ENCODE data around the gene CNP.
A peak's percentile ranks its signal among the peaks of the same experiment; 100 is the strongest.

Gene CNP

DNA sequence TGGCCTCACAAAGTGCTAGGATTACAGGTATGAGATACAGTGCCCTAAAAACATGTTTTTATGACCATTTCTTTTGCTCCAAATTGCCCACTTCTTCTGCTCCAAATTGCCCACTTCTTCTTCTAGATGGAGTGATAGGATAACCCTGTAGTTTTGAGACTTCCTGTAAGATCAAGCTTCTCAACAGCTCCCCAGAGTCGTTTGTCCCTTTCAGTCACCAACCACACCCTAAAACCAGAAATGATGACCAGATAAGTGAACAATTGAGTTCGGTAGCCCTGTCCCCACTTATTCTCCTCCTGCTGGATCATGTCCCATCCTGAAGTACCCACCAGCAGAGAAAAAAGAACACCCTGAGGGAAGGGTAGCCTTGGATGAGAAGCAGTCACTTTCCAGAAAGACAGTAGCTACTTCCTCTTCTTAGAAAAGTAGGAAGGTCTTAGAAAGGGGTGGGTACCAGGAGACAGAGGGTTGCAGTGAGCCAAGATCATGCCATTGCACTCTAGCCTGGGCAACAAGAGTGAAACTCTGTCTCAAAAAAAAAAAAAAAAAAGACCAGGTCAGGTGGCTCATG lies 33.7 kb upstream of the CNP start:
- H3K9me3 ChIP-seq, result no peaks in the 10 kb centered on the region
- no peak overlapping the region for H3K4me3 ChIP-seq (ENCODE audit: low read depth in 1 of 2, low read length in 1 of 2)
- no peaks in the 10 kb centered on the region for H3K36me3 ChIP-seq
- TF ChIP-seq, protein P1, sequence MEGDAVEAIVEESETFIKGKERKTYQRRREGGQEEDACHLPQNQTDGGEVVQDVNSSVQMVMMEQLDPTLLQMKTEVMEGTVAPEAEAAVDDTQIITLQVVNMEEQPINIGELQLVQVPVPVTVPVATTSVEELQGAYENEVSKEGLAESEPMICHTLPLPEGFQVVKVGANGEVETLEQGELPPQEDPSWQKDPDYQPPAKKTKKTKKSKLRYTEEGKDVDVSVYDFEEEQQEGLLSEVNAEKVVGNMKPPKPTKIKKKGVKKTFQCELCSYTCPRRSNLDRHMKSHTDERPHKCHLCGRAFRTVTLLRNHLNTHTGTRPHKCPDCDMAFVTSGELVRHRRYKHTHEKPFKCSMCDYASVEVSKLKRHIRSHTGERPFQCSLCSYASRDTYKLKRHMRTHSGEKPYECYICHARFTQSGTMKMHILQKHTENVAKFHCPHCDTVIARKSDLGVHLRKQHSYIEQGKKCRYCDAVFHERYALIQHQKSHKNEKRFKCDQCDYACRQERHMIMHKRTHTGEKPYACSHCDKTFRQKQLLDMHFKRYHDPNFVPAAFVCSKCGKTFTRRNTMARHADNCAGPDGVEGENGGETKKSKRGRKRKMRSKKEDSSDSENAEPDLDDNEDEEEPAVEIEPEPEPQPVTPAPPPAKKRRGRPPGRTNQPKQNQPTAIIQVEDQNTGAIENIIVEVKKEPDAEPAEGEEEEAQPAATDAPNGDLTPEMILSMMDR (IDR thresholded peaks at IDR 0.05), result no peak
- H3K27me3 ChIP-seq, result no peaks in the 10 kb centered on the region
- peaks cover 28 to 37% of the 10 kb centered on the region in 2 experiments for H3K4me1 ChIP-seq (ENCODE audit: control insufficient read depth in 1 of 2, insufficient read depth in 1 of 2, low read depth in 1 of 2, low read length in 1 of 2)
- peak overlapping the region; percentile 74 for H3K27ac ChIP-seq

DNA sequence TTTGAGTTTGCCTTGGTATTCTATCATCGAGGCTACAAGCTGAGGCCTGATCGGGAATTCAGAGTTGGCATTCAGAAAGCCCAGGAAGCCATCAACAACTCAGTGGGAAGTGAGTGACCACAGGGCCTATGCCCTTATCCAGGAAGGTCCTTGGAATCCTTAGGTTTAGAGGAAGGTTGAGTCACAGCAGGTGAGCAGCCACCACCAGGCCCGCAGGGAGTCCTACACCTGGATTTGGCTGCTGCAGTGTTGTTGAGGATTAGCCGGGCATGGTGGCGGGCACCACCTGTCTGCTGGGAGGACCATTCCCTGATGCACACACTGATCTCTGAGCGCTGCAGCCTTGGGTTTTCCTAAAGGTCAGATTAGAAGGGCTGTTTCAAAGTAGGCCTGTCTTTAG lies 31.0 kb upstream of the CNP start:
- H3K36me3 ChIP-seq, result no peaks in the 10 kb centered on the region

DNA sequence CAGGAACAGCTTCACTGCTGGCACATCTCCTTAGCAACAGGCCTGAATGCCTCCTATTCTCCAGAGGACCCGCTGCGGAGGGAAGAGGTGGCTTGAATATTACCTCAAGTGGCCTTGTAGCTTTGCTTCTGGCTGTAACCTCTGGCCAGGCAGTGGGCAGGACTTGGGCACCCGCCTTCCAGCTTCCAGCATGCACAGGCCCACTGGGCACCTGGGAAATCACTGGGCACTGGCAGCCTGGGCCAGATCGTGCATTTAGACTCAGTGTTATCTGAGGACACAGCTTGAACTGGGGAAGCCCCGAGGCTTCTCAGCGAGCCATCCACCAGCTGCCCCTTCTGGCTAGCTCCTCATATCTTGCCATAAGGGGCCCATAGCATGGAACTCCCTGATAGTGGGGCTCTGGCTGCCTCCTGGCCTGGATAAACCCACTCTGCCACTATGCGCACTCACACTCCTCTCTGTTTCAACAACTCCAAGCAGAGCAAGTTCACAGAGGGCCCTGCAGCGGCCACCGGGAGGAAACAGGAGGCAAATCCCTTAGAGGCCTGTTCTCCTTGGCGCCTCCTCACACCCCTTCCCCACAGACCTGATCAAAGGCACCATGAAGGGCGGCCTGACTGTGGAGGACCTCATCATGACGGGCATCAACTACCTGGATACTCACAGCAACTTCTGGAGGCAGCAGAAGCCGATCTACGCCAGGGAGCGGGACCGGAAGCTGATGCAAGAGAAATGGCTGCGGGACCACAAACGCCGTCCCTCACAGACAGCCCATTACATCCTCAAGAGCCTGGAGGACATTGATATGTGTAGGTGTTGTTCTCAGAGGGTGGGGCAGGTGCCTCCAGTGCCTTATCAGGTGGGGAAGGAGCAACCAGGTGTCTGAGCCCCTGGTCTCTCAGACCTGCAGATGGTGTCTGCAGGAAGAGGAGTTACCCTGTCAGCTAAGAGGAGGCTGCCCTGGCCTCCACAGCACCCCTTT lies 28.3 kb upstream of the CNP start:
- Histone ChIP-seq H3K27me3 (no peaks in the 10 kb centered on the region), H3K27ac (no peak overlapping the region), H3K4me3 (ENCODE audit: low read depth in 1 of 2, low read length in 1 of 2) (no peak overlapping the region), H3K9me3 (no peaks in the 10 kb centered on the region), H3K36me3 (no peaks in the 10 kb centered on the region), H3K4me1 (ENCODE audit: control insufficient read depth in 1 of 2, insufficient read depth in 1 of 2, low read depth in 1 of 2, low read length in 1 of 2) (peaks cover under 1 to 3% of the 10 kb centered on the region in 2 experiments)
- TF ChIP-seq, protein P1 (IDR thresholded peaks at IDR 0.05), result no peak

More for the DNA sequence above, 31.0 kb upstream of the CNP start:
- Histone ChIP-seq H3K27ac (no peak overlapping the region), H3K9me3 (no peaks in the 10 kb centered on the region), H3K27me3 (no peaks in the 10 kb centered on the region), H3K4me3 (ENCODE audit: low read depth in 1 of 2, low read length in 1 of 2) (no peak overlapping the region), H3K4me1 (ENCODE audit: control insufficient read depth in 1 of 2, insufficient read depth in 1 of 2, low read depth in 1 of 2, low read length in 1 of 2) (peaks cover 18 to 23% of the 10 kb centered on the region in 2 experiments)
- TF ChIP-seq, protein P1 (IDR thresholded peaks at IDR 0.05), result no peak

DNA sequence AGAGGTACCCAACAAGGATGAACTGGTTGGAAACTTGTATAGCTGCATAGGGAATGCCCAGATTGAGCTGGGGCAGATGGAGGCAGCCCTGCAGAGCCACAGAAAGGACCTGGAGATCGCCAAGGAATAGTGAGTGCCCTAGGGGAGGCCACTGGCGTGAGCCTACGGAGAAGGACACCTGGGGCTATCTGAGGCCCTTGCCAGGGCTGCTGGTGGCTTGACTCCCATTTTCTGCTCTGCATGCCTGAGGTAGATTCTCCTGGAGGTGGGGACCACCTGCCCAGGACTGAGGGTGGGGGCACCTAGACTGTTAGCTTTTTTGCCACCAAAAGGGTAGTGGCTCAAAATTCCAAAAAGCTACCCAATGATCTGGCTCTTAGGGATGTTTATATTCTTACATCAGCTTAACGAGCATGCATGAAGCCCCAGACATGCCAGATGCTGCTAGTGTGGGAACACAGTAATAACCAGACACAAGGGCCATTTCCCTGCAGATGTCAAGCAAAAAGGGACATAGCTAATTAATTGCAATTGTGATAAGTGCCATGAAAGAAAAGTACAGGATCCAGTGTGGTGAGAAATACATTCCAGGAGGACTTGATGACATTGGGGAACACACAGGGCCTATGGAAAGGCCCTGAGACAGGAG lies 27.4 kb upstream of the CNP start:
- Histone ChIP-seq H3K27ac (no peak overlapping the region), H3K4me3 (ENCODE audit: low read depth in 1 of 2, low read length in 1 of 2) (no peak overlapping the region), H3K4me1 (ENCODE audit: control insufficient read depth in 1 of 2, insufficient read depth in 1 of 2, low read depth in 1 of 2, low read length in 1 of 2) (no peaks in the 10 kb centered on the region), H3K27me3 (no peaks in the 10 kb centered on the region), H3K9me3 (no peaks in the 10 kb centered on the region), H3K36me3 (no peaks in the 10 kb centered on the region)
- TF ChIP-seq, protein P1 (IDR thresholded peaks at IDR 0.05), result no peak

DNA sequence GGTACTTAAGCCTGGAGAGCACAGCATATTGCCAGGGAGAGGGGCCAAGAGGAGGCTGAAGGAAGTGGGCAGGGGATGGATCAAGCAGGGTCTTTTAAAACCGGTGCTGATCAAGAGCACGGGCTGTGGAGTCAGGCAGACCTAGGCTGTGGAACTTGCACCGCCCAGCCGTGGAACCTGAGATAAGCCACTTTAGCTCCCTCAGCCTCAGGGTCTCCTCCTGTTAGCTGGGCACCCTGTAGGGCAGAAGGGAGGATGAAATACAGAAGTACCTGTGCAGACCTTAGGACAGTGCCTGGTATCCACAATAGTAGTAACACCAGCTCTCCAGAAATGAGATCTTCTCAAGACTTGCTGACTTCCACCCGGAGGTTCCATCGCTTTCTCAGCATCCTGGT lies 26.9 kb upstream of the CNP start:
- no peak overlapping the region for H3K27ac ChIP-seq

More for the DNA sequence above, 26.9 kb upstream of the CNP start:
- no peaks in the 10 kb centered on the region for H3K36me3 ChIP-seq
- H3K4me1 ChIP-seq (ENCODE audit: control insufficient read depth in 1 of 2, insufficient read depth in 1 of 2, low read depth in 1 of 2, low read length in 1 of 2), result no peaks in the 10 kb centered on the region
- no peaks in the 10 kb centered on the region for H3K9me3 ChIP-seq
- H3K4me3 ChIP-seq (ENCODE audit: low read depth in 1 of 2, low read length in 1 of 2), result no peak overlapping the region
- TF ChIP-seq, protein P1 (IDR thresholded peaks at IDR 0.05), result no peak
- H3K27me3 ChIP-seq, result no peaks in the 10 kb centered on the region

All from neutrophil (primary cell).